Epithelial cell of alveolus of lung (primary cell): ENCODE results near the gene BCS1L. TPM values are rescaled to one million over a fixed set of nuclear protein-coding genes. Genes with fewer than 3 reads are reported as not detected.

Source experiments
- total RNA-seq: library from RNA; depleted of rRNA; stranded (reverse); fragments of >200 nt; gene quantifications from 2 replicates; pipeline ENCODE4 v1.2.1, GENCODE V29; 2015

The BCS1L gene, protein sequence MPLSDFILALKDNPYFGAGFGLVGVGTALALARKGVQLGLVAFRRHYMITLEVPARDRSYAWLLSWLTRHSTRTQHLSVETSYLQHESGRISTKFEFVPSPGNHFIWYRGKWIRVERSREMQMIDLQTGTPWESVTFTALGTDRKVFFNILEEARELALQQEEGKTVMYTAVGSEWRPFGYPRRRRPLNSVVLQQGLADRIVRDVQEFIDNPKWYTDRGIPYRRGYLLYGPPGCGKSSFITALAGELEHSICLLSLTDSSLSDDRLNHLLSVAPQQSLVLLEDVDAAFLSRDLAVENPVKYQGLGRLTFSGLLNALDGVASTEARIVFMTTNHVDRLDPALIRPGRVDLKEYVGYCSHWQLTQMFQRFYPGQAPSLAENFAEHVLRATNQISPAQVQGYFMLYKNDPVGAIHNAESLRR
- 30.1 and 45.3 TPM in 2 replicates for total RNA-seq

DNA sequence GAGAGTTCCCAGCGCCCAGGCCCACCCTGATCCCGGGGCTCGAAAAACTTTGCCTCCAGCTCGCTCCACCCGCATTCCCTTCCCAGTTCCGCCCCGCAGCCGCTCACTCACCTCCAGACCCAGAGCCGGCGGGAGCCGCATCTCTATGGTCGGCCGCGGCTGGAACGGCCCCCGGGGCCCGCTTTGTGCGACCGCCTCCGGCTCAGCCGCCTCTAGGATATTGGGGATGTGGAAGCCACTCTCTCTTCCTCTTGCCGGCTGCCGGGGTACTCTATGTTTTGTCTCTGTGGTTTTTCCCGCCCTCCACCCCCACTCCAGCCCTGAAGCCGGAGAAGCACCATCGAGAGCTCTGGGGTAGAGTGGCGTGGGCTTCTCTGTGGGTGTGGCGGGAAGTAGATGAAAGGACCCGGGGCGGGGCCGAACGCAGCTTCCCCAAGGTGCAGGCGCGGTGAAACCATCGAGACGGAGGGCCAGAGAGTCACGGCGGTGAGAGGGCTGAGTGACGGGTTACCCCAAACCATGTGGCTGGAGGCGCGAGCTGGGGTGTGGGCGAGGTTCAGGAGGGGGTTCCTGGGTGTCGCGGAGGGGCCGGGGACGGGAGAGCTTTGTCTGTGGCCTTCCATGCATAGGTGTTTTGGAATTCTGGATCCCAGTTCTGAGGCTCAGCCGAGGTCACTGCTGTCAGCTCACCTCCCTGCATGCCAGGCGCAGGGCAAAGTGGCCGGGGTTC lies at the start of gene BCS1L, which contains the start of gene ZNF142:
TSS of gene BCS1L (plus strand) at position 426 of the 730 bp plus-strand sequence. CDS start 1,305 bp downstream, outside the sequence.
TSS of gene ZNF142 (minus strand) at position 366 of the 730 bp plus-strand sequence. CDS start 3,194 bp downstream, outside the sequence.

DNA sequence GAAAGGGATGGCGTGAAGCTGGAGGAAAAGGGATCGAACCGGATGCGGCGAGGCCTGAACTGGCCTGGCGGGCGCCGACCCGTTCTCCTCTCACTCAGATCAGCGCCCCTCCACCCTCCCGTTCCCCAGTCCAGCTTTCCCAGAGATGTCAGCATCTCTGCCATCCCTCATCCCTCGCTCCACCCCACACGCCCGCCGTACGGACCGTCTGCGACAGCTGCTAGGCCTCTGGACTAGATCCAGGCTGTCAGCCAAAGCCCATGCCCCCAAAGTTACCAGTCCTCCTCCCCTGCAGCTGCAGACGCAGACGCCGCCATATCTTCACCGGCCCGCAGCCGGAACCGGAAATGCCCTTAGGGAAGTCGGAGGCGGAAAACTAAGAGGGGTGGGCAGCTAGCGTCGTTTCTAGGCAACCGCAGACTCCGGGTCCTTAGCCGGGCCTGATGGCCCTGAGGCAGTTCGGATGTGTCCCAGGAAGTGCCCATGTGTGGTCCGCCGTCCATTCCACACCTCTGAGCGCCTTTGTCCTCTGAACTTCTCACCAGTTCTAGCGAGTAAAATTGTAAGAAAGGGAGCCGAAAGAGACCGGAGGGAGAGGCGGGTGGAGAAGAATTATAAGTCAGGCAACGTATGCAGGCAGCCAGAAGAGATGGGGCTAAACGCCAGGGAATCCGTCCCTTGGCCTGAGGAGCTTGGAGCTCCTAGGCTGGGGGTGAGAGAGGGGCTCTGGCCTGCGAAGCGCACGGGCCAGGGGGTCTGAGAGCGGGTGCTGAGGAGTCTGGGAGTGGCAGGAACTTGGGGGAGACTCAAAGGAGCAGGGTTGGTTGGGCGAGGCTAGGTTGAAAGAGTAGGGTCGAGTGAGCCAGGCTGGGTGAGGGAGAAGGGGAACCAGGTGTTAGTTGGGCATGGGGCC lies 12.4 kb downstream of the BCS1L start, which contains the start of the genes RNF25 and STK36:
TSS of gene RNF25 (minus strand) at position 349 of the 913 bp plus-strand sequence. CDS start at position 317, 32 bp downstream.
TSS of gene STK36 (plus strand) at position 433 of the 913 bp plus-strand sequence. CDS start 744 bp downstream, outside the sequence.

GRCh38 chr2:218710687-218711549 lies 51.4 kb downstream of the BCS1L start, which contains the start of gene TTLL4:
Gene TTLL4 (plus strand): TSS chr2:218710835. CDS start chr2:218737677, 26,842 bp downstream.

Other genes starting within 250 kb of the BCS1L start
- not detected in 2 replicates for gene VIL1, start 240.6 kb upstream of the BCS1L start, total RNA-seq
- 5.5 and 6.6 TPM in 2 replicates for gene USP37, start 91.3 kb upstream of the BCS1L start, total RNA-seq
- 39.6 and 68.0 TPM in 2 replicates for gene CNOT9, start 90.8 kb upstream of the BCS1L start, total RNA-seq
- gene PLCD4, start 51.8 kb upstream of the BCS1L start, total RNA-seq: 0.13 and 9.3 TPM in 2 replicates
- gene ZNF142, start 60 bp upstream of the BCS1L start, total RNA-seq: 11.2 and 16.9 TPM in 2 replicates
- 24.0 and 24.7 TPM in 2 replicates for gene RNF25, start 12.3 kb downstream of the BCS1L start, total RNA-seq
- 7.6 and 25.6 TPM in 2 replicates for gene STK36, start 12.4 kb downstream of the BCS1L start, total RNA-seq
- gene TTLL4, start 51.2 kb downstream of the BCS1L start, total RNA-seq: 6.3 and 7.9 TPM in 2 replicates
- gene CYP27A1, start 122.5 kb downstream of the BCS1L start, total RNA-seq: 13.3 and 30.4 TPM in 2 replicates
- 0.40 TPM in 1 of 2 replicates, not detected in the other for gene PRKAG3, start 172.1 kb downstream of the BCS1L start, total RNA-seq
- not detected in 2 replicates for gene WNT6, start 200.1 kb downstream of the BCS1L start, total RNA-seq
- 0.08 TPM in 1 of 2 replicates, not detected in the other for gene WNT10A, start 221.2 kb downstream of the BCS1L start, total RNA-seq